Hepatocyte (in vitro differentiated cells): ENCODE measurements around the gene CCNG1. TPM values are rescaled to one million over a fixed set of nuclear protein-coding genes. Genes with fewer than 3 reads are reported as not detected.

ENCODE experiments used
- DNase-seq: peaks from one replicate; pipeline ENCODE4 v3.0.0-alpha.2; 2016; ENCODE audit warnings: low spot score
- H2AFZ ChIP-seq: fragments of 200-600 bp; sonication (generic); 2 replicates; pipeline ENCODE4 v1.6.0; 2016; ENCODE audit warnings: antibody characterized with exemption, mild to moderate bottlenecking
- H3K27ac ChIP-seq: fragments of 200-600 bp; sonication (generic); 2 replicates; pipeline ENCODE4 v1.5.1; 2016; ENCODE audit warnings: mild to moderate bottlenecking
- H3K27me3 ChIP-seq: fragments of 200-600 bp; sonication (generic); 2 replicates; pipeline ENCODE4 v1.6.1; 2016
- H3K36me3 ChIP-seq: fragments of 200-600 bp; sonication (generic); replicated peaks from 2 replicates; pipeline ENCODE4 v1.5.1; 2016; ENCODE audit warnings: low read depth; ENCODE audit not compliant: insufficient read depth
- H3K4me1 ChIP-seq: fragments of 200-600 bp; sonication (generic); 2 replicates; pipeline ENCODE4 v1.5.1; 2016; ENCODE audit warnings: mild to moderate bottlenecking, moderate library complexity; ENCODE audit not compliant: insufficient read depth
- H3K4me2 ChIP-seq: fragments of 200-600 bp; sonication (generic); 2 replicates; pipeline ENCODE4 v1.6.0; 2016
- H3K4me3 ChIP-seq: fragments of 200-600 bp; sonication (generic); 2 replicates; pipeline ENCODE4 v1.5.1; 2016; ENCODE audit warnings: mild to moderate bottlenecking
- H3K79me2 ChIP-seq: fragments of 200-600 bp; sonication (generic); 2 replicates; pipeline ENCODE4 v1.6.0; 2017; ENCODE audit warnings: mild to moderate bottlenecking
- H3K9me2 ChIP-seq: fragments of 200-600 bp; sonication (generic); replicated peaks from 2 replicates; pipeline ENCODE4 v1.6.0; 2017; ENCODE audit warnings: mild to moderate bottlenecking; ENCODE audit not compliant: insufficient read depth
- H3K9me3 ChIP-seq: fragments of 200-600 bp; sonication (generic); 2 replicates; pipeline ENCODE4 v1.5.1; 2016; ENCODE audit warnings: low read depth, mild to moderate bottlenecking
- H4K20me1 ChIP-seq: fragments of 200-600 bp; sonication (generic); 2 replicates; pipeline ENCODE4 v1.6.0; 2016; ENCODE audit warnings: mild to moderate bottlenecking; ENCODE audit not compliant: insufficient read depth, poor library complexity, severe bottlenecking
- CTCF ChIP-seq: fragments of 200-600 bp; sonication (generic); IDR thresholded peaks from 2 replicates; pipeline ENCODE4 v1.5.1; 2016; ENCODE audit warnings: antibody characterized with exemption, mild to moderate bottlenecking; ENCODE audit not compliant: poor library complexity
- EZH2 ChIP-seq: fragments of 200-600 bp; sonication (generic); IDR thresholded peaks from 2 replicates; pipeline ENCODE4 v1.6.1; 2016; ENCODE audit warnings: antibody characterized with exemption, mild to moderate bottlenecking, borderline replicate concordance
- EZH2phosphoT487 ChIP-seq: fragments of 200-600 bp; sonication (generic); IDR thresholded peaks from one replicate; pipeline ENCODE4 v1.6.1; 2018; ENCODE audit warnings: antibody characterized with exemption, mild to moderate bottlenecking, low read depth, moderate library complexity; ENCODE audit not compliant: unreplicated experiment, severe bottlenecking
- WGBS: methylation state at CpG from one replicate; pipeline ENCODE4 v1.1.6; 2016; ENCODE audit warnings: low lambda C conversion rate; ENCODE audit errors: missing lambda C conversion rate; 5-methylcytosine and 5-hydroxymethylcytosine counted together
- polyA plus RNA-seq: library from polyadenylated mRNA; unstranded; fragments of >200 nt; fragmentation: Nextera tagmentation; extraction: Ambion mirVana; gene quantifications from 2 replicates; pipeline ENCODE4 v1.2.1, GENCODE V29; 2016
- total RNA-seq: library from RNA; depleted of rRNA; stranded (reverse); fragments of >200 nt; gene quantifications from 2 replicates; pipeline ENCODE4 v1.2.3, GENCODE V29; 2014

Gene CCNG1
- total and polyA plus RNA-seq, 2 experiments from 2014 or later, result 158 to 390 TPM

- Histone ChIP-seq H3K4me2 (peak within 1 kb of the TSS; percentile 81), H3K4me3 (peak within 1 kb of the TSS; percentile 48), H2AFZ (peak within 1 kb of the TSS; percentile 62), H3K9me2 (no peaks in the 10 kb centered on the region), H3K36me3 (no peaks in the 10 kb centered on the region), H3K27ac (peak within 1 kb of the TSS; percentile 97), H3K27me3 (no peaks in the 10 kb centered on the region), H3K4me1 (peaks cover 6% of the 10 kb centered on the region), H3K79me2 (peaks cover 26% of the 10 kb centered on the region), H3K9me3 (no peaks in the 10 kb centered on the region), H4K20me1 (no peaks in the 10 kb centered on the region)
- peak; percentile 63 for DNase-seq
- no peak for TF ChIP-seq CTCF
- TF ChIP-seq EZH2, result no peak
- no peak for TF ChIP-seq EZH2phosphoT487
- 2% methylated on average over 22 of the region's 23 CpGs for WGBS
These were observed 23.3 kb downstream of the CCNG1 start, which contains the start of gene HMMR for GRCh38 chr5:163460562-163461171. TSS of gene HMMR (plus strand) at chr5:163460632. CDS start at chr5:163460693, 61 bp downstream.

- no peaks in the 10 kb centered on the region for H3K27me3 ChIP-seq
- no peak for DNase-seq
- H3K9me3 ChIP-seq, result no peaks in the 10 kb centered on the region
- no peak overlapping the region for H2AFZ ChIP-seq
- no peak overlapping the region for H3K4me2 ChIP-seq
- H3K36me3 ChIP-seq, result no peaks in the 10 kb centered on the region
- H3K9me2 ChIP-seq, result no peaks in the 10 kb centered on the region
- peak overlapping the region; percentile 86 for H3K27ac ChIP-seq
- peaks cover 6% of the 10 kb centered on the region for H3K4me1 ChIP-seq
- no peak overlapping the region for H3K4me3 ChIP-seq
- TF ChIP-seq EZH2 (no peak), EZH2phosphoT487 (no peak), CTCF (no peak)
- no peaks in the 10 kb centered on the region for H4K20me1 ChIP-seq
- H3K79me2 ChIP-seq, result peaks cover 9% of the 10 kb centered on the region
These were observed 25.7 kb downstream of the CCNG1 start for GRCh38 chr5:163463063-163463435.

DNA sequence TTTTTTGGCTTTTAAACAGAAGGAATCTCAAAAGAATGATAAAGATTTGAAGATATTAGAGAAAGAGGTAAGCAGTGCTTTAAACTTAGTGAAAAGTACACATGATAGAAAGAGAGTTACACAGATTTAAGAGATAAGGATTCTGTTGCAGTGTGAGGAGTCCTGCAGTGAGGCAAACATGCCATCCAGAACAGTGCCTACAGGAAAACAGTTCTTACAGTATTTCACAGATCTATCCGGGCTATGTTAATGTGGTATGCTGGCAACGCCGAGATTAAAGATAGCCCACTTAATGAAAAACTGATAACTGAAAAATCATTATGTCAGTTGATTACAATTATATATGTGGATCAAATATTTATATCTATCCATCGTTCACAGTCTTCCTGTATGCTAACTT is 30.3 kb downstream of the CCNG1 start:
- Histone ChIP-seq H3K27ac (no peak overlapping the region), H3K9me3 (no peaks in the 10 kb centered on the region), H2AFZ (no peak overlapping the region), H3K79me2 (no peaks in the 10 kb centered on the region), H3K27me3 (no peaks in the 10 kb centered on the region), H3K4me1 (no peaks in the 10 kb centered on the region), H3K9me2 (no peaks in the 10 kb centered on the region), H3K36me3 (no peaks in the 10 kb centered on the region), H3K4me3 (no peak overlapping the region), H3K4me2 (no peak overlapping the region), H4K20me1 (no peaks in the 10 kb centered on the region)
- TF ChIP-seq EZH2phosphoT487 (no peak), EZH2 (no peak), CTCF (no peak)
- no peak for DNase-seq
- 59% methylated on average over 4 of the region's 4 CpGs for WGBS
